Measurements from ENCODE around the gene ABCG4.
"Not testable (repeated sequence)": the region's sequence is repeated elsewhere in the genome, so short reads cannot be mapped to it uniquely, and the experiment has no call there.

DNA sequence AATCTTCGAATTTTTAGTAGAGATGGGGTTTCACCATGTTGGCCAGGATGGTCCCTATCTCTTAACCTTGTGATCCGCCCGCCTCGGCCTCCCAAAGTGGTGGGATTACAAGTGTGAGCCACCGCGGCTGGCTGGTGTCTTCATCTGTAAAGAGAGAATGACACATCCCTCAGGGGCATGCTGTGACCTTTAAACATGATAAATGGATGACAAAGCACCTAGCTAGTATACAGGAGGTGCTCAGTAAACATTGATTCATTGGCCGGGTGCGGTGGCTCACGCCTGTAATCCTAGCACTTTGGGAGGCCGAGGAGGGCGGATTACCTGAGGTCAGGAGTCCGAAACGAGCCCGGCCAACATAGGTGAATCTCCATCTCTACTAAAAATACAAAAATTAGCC lies 42.4 kb downstream of the ABCG4 start:
- TF ChIP-seq, protein P1, sequence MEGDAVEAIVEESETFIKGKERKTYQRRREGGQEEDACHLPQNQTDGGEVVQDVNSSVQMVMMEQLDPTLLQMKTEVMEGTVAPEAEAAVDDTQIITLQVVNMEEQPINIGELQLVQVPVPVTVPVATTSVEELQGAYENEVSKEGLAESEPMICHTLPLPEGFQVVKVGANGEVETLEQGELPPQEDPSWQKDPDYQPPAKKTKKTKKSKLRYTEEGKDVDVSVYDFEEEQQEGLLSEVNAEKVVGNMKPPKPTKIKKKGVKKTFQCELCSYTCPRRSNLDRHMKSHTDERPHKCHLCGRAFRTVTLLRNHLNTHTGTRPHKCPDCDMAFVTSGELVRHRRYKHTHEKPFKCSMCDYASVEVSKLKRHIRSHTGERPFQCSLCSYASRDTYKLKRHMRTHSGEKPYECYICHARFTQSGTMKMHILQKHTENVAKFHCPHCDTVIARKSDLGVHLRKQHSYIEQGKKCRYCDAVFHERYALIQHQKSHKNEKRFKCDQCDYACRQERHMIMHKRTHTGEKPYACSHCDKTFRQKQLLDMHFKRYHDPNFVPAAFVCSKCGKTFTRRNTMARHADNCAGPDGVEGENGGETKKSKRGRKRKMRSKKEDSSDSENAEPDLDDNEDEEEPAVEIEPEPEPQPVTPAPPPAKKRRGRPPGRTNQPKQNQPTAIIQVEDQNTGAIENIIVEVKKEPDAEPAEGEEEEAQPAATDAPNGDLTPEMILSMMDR (IDR thresholded peaks at IDR 0.05; ENCODE audit: poor library complexity, severe bottlenecking) = not testable (repeated sequence)
- not testable (repeated sequence) for TF ChIP-seq EP300 (conservative IDR thresholded peaks at IDR 0.05; ENCODE audit: poor library complexity, severe bottlenecking); EZH2 (IDR thresholded peaks at IDR 0.05; ENCODE audit: borderline replicate concordance, insufficient read depth, low read length, poor library complexity, severe bottlenecking); POLR2AphosphoS5 (IDR thresholded peaks at IDR 0.05); RAD21 (conservative IDR thresholded peaks at IDR 0.05); TAF1 (IDR thresholded peaks at IDR 0.05; ENCODE audit: low read depth); MXI1 (conservative IDR thresholded peaks at IDR 0.05; ENCODE audit: poor library complexity, severe bottlenecking)
- TF ChIP-seq, protein P2, sequence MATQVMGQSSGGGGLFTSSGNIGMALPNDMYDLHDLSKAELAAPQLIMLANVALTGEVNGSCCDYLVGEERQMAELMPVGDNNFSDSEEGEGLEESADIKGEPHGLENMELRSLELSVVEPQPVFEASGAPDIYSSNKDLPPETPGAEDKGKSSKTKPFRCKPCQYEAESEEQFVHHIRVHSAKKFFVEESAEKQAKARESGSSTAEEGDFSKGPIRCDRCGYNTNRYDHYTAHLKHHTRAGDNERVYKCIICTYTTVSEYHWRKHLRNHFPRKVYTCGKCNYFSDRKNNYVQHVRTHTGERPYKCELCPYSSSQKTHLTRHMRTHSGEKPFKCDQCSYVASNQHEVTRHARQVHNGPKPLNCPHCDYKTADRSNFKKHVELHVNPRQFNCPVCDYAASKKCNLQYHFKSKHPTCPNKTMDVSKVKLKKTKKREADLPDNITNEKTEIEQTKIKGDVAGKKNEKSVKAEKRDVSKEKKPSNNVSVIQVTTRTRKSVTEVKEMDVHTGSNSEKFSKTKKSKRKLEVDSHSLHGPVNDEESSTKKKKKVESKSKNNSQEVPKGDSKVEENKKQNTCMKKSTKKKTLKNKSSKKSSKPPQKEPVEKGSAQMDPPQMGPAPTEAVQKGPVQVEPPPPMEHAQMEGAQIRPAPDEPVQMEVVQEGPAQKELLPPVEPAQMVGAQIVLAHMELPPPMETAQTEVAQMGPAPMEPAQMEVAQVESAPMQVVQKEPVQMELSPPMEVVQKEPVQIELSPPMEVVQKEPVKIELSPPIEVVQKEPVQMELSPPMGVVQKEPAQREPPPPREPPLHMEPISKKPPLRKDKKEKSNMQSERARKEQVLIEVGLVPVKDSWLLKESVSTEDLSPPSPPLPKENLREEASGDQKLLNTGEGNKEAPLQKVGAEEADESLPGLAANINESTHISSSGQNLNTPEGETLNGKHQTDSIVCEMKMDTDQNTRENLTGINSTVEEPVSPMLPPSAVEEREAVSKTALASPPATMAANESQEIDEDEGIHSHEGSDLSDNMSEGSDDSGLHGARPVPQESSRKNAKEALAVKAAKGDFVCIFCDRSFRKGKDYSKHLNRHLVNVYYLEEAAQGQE (IDR thresholded peaks at IDR 0.05; ENCODE audit: borderline replicate concordance) = not testable (repeated sequence)

All from neural cell (in vitro differentiated cells).